CD14-positive monocyte (primary cell): ENCODE measurements around the gene SPEM2. TPM values are rescaled to one million over a fixed set of nuclear protein-coding genes. Genes with fewer than 3 reads are reported as not detected.

Experiments used
- DNase-seq, 3 donors: peaks; one replicate each; pipeline ENCODE4 v3.0.0-alpha.2; 2011 to 2022
- H2AFZ ChIP-seq: 2 replicates; pipeline ENCODE4 v1.6.0; 2012; ENCODE audit warnings: mild to moderate bottlenecking, low read depth, low read length, inconsistent platforms; ENCODE audit not compliant: insufficient read depth, poor library complexity, severe bottlenecking
- H3K27ac ChIP-seq, 2 donors: 1 replicate in 1 of 2; 2 replicates in 1 of 2; pipeline ENCODE4 v1.5.1; 2012 to 2013; ENCODE audit warnings: low read length in 2 of 2, control low read depth in 1 of 2, inconsistent platforms in 1 of 2, low read depth in 1 of 2, mild to moderate bottlenecking in 1 of 2
- H3K27me3 ChIP-seq, 2 donors: one replicate each; pipeline versions ENCODE4 v1.6.0 to v1.6.1; 2011 to 2013; ENCODE audit warnings: low read length in 2 of 2; ENCODE audit not compliant: control insufficient read depth in 2 of 2, insufficient read depth in 2 of 2
- H3K36me3 ChIP-seq, 2 donors: replicated peaks in 1 of 2; 1 replicate in 1 of 2; 2 replicates in 1 of 2; pipeline versions ENCODE4 v1.5.1 to v1.6.1; 2012 to 2013; ENCODE audit warnings: low read length in 2 of 2, control low read depth in 1 of 2, inconsistent platforms in 1 of 2, mild to moderate bottlenecking in 1 of 2; ENCODE audit not compliant: insufficient read depth in 2 of 2, control insufficient read depth in 1 of 2
- H3K4me1 ChIP-seq, 2 donors: 1 replicate in 1 of 2; 2 replicates in 1 of 2; pipeline versions ENCODE4 v1.5.1 to v1.6.1; 2012 to 2013; ENCODE audit warnings: low read length in 2 of 2, control low read depth in 1 of 2, inconsistent platforms in 1 of 2, mild to moderate bottlenecking in 1 of 2, moderate library complexity in 1 of 2; ENCODE audit not compliant: insufficient read depth in 2 of 2, control insufficient read depth in 1 of 2
- H3K4me2 ChIP-seq: replicated peaks from 2 replicates; pipeline ENCODE3; 2012; ENCODE audit warnings: low read length, moderate library complexity, mild to moderate bottlenecking; ENCODE audit not compliant: poor library complexity, severe bottlenecking; ENCODE audit errors: extremely low read depth
- H3K4me3 ChIP-seq, 3 experiments: fragments of 200-600 bp in 1 of 3; sonication (generic) in 1 of 3; replicated peaks in 1 of 3; 1 replicate in 2 of 3; 2 replicates in 1 of 3; pipeline ENCODE4 v1.5.1; 2011 to 2013; ENCODE audit warnings: low read length in 3 of 3, mild to moderate bottlenecking in 3 of 3, control low read depth in 2 of 3, low read depth in 2 of 3, inconsistent platforms in 1 of 3, moderate library complexity in 1 of 3
- H3K79me2 ChIP-seq: 2 replicates; pipeline ENCODE4 v1.6.0; 2012; ENCODE audit warnings: mild to moderate bottlenecking, control low read depth, inconsistent platforms, low read length, moderate library complexity; ENCODE audit not compliant: insufficient read depth
- H3K9ac ChIP-seq: 2 replicates; pipeline ENCODE4 v1.6.0; 2017; ENCODE audit warnings: low read length, mild to moderate bottlenecking; ENCODE audit not compliant: insufficient read depth, poor library complexity, severe bottlenecking
- H3K9me3 ChIP-seq, 2 donors: replicated peaks in 1 of 2; 1 replicate in 1 of 2; 2 replicates in 1 of 2; pipeline versions ENCODE4 v1.5.1 to v1.6.1; 2012 to 2013; ENCODE audit warnings: low read length in 2 of 2, control low read depth in 1 of 2; ENCODE audit not compliant: control insufficient read depth in 1 of 2, insufficient read depth in 1 of 2
- H4K20me1 ChIP-seq: 2 replicates; pipeline ENCODE4 v1.6.0; 2012; ENCODE audit warnings: mild to moderate bottlenecking, low read length, control low read depth, moderate library complexity; ENCODE audit not compliant: insufficient read depth
- H3K27ac Mint-ChIP-seq, 7 donors: one replicate each; pipeline ENCODE4 v1.8.0; 2020; ENCODE audit warnings: mild to moderate bottlenecking in 7 of 7, mixed read lengths in 7 of 7, moderate library complexity in 6 of 7, inconsistent platforms in 2 of 7
- H3K27me3 Mint-ChIP-seq, 3 donors: one replicate each; pipeline ENCODE4 v1.8.0; 2021 to 2022; ENCODE audit warnings: low read depth in 3 of 3, mild to moderate bottlenecking in 3 of 3, mixed read lengths in 3 of 3, moderate library complexity in 3 of 3, inconsistent platforms in 1 of 3
- H3K36me3 Mint-ChIP-seq, 2 donors: one replicate each; pipeline ENCODE4 v1.8.0; 2020; ENCODE audit warnings: mixed read lengths in 2 of 2, inconsistent platforms in 1 of 2, mild to moderate bottlenecking in 1 of 2
- H3K4me1 Mint-ChIP-seq: one replicate; pipeline ENCODE4 v1.8.0; 2020; ENCODE audit warnings: mild to moderate bottlenecking, mixed read lengths
- H3K4me3 Mint-ChIP-seq, 2 donors: one replicate each; pipeline ENCODE4 v1.8.0; 2020; ENCODE audit warnings: mild to moderate bottlenecking in 2 of 2, mixed read lengths in 2 of 2, moderate library complexity in 1 of 2
- H3K9me3 Mint-ChIP-seq, 7 donors: one replicate each; pipeline ENCODE4 v1.8.0; 2020 to 2022; ENCODE audit warnings: mixed read lengths in 7 of 7, mild to moderate bottlenecking in 6 of 7, moderate library complexity in 6 of 7, inconsistent platforms in 2 of 7
- WGBS: methylation state at CpG from one replicate; pipeline ENCODE4 v1.1.5; 2013; ENCODE audit warnings: missing lambda C conversion rate; ENCODE audit not compliant: insufficient coverage; 5-methylcytosine and 5-hydroxymethylcytosine counted together
- intact Hi-C, 2 donors: fragments of 100-400 bp; cut with micrococcal nuclease; formaldehyde crosslinking; loops; one replicate each; pipeline versions ENCODE4 v1.15.0 to v1.15.1; 2023
- polyA plus RNA-seq, 3 donors: library from polyadenylated mRNA; depleted of rRNA in 1 of 3; unstranded in 2 of 3; stranded (reverse) in 1 of 3; fragments of 300-500 nt in 2 of 3; fragments of >200 nt in 1 of 3; fragmentation: Illumina TruSeq in 2 of 3; gene quantifications; 1 replicate in 2 of 3; 2 replicates in 1 of 3; pipeline ENCODE4 v1.2.3, GENCODE V29; 2012 to 2021
- TF ChIP-seq, protein P1 (sequence below): fragments of 200-600 bp; IDR thresholded peaks from one replicate; pipeline ENCODE4 v1.8.0; 2022; ENCODE audit warnings: antibody characterized with exemption, mild to moderate bottlenecking

Gene SPEM2
- polyA plus RNA-seq, 3 donors, result not detected

DNA sequence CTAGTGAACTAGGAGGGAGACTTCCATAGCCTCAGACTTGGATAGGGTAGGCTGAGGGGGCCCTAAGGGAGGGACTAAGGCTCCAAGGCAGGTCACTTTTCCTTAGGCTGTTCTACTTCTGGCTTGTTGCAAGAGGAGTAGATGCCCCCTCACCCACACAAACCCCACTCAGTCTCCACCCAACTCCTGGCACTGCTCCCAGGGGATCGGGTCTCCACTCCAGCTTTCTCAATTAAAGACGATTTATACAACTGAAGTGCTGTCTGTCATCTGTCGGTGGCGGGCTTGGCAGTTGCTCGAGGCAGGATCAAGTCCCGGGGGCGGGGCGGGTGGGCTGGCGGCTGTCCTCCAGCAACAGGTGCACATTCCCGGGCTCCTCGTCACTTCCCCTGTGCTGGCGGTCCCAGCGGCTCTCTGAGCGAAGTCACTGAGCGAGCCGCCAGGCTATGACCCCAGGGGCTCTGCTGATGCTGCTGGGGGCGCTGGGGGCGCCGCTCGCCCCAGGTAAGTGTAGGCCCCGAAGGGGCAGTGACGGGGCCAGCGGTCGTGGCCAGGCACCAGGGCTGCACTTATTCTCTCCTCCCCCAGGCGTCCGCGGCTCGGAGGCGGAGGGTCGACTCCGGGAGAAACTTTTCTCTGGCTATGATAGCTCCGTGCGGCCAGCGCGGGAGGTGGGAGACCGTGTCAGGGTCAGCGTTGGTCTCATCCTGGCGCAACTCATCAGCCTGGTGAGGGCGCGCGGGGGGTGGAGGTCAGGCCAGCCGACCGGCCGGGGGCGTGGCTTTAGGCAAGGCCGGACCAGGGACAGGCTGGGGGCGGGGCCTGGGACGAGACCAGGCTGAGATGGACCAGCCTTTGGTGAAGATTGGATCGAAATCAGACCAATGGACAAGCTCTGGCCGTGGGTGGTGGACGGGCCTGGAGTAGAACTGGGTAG is 19.5 kb downstream of the SPEM2 start, which contains the start of gene CHRNB1:
Gene CHRNB1, plus strand, starts transcription at position 380 of the 937 bp plus-strand sequence. Its CDS starts 67 bp downstream, at position 447.
- Histone ChIP-seq H3K27me3 (peaks cover 43 to 86% of the 10 kb centered on the region in 2 donors), H3K36me3 (no peaks in the 10 kb centered on the region), H3K4me3 (peak within 1 kb of the TSS; percentile 9 to 72 (median 44)), H3K27ac (no peak within 1 kb of the TSS), H3K9me3 (peaks cover 0 to 15% of the 10 kb centered on the region in 2 donors), H3K4me2 (peak within 1 kb of the TSS; percentile 80), H2AFZ (peak within 1 kb of the TSS; percentile 76), H3K9ac (no peak within 1 kb of the TSS), H4K20me1 (no peaks in the 10 kb centered on the region), H3K79me2 (no peaks in the 10 kb centered on the region), H3K4me1 (peaks cover 25 to 27% of the 10 kb centered on the region in 2 donors)
- Mint-ChIP-seq H3K27ac (peak within 1 kb of the TSS in 3 of 7 donors; percentile 30 to 66 (median 58)), H3K4me1 (peaks cover 30% of the 10 kb centered on the region), H3K27me3 (peaks cover 80 to 94% (median 92%) of the 10 kb centered on the region in 3 donors), H3K4me3 (peak within 1 kb of the TSS; percentile 78 to 94), H3K36me3 (peaks cover 10 to 13% of the 10 kb centered on the region in 2 donors), H3K9me3 (peaks cover 0 to 20% (median 10%) of the 10 kb centered on the region in 7 donors)
- peak; percentile 66 to 72 (median 68) for DNase-seq
- TF ChIP-seq, protein P1, sequence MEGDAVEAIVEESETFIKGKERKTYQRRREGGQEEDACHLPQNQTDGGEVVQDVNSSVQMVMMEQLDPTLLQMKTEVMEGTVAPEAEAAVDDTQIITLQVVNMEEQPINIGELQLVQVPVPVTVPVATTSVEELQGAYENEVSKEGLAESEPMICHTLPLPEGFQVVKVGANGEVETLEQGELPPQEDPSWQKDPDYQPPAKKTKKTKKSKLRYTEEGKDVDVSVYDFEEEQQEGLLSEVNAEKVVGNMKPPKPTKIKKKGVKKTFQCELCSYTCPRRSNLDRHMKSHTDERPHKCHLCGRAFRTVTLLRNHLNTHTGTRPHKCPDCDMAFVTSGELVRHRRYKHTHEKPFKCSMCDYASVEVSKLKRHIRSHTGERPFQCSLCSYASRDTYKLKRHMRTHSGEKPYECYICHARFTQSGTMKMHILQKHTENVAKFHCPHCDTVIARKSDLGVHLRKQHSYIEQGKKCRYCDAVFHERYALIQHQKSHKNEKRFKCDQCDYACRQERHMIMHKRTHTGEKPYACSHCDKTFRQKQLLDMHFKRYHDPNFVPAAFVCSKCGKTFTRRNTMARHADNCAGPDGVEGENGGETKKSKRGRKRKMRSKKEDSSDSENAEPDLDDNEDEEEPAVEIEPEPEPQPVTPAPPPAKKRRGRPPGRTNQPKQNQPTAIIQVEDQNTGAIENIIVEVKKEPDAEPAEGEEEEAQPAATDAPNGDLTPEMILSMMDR, result no peak
- intact Hi-C loops, result no loop called here
- WGBS, result 2% methylated on average over 50 of the region's 51 CpGs

- H3K4me1 ChIP-seq, result peaks cover 19 to 21% of the 10 kb centered on the region in 2 donors
- Mint-ChIP-seq H3K9me3 (peaks cover 0 to 15% (median 5%) of the 10 kb centered on the region in 7 donors), H3K27me3 (peaks cover 74 to 89% (median 85%) of the 10 kb centered on the region in 3 donors), H3K36me3 (peaks cover 10 to 13% of the 10 kb centered on the region in 2 donors), H3K4me1 (peaks cover 23% of the 10 kb centered on the region), H3K27ac (peak overlapping the region in 2 of 7 donors; percentile 30 to 66), H3K4me3 (peak overlapping the region; percentile 78 to 94)
- no peaks in the 10 kb centered on the region for H4K20me1 ChIP-seq
- DNase-seq, result no peak
- peak overlapping the region; percentile 80 for H3K4me2 ChIP-seq
- H3K27me3 ChIP-seq, result peaks cover 37 to 79% of the 10 kb centered on the region in 2 donors
- no peak overlapping the region for H3K9ac ChIP-seq
- H3K9me3 ChIP-seq, result peaks cover 0 to 9% of the 10 kb centered on the region in 2 donors
- no peaks in the 10 kb centered on the region for H3K79me2 ChIP-seq
- H3K36me3 ChIP-seq, result no peaks in the 10 kb centered on the region
- 5% methylated on average over 10 of the region's 16 CpGs for WGBS
- TF ChIP-seq, protein P1, result no peak
- intact Hi-C loops, result no loop called here
- H3K4me3 ChIP-seq, result peak overlapping the region; percentile 9 to 72 (median 44)
- peak overlapping the region; percentile 76 for H2AFZ ChIP-seq
- H3K27ac ChIP-seq, result no peak overlapping the region
Observed at GRCh38 chr17:7445619-7445968, 20.2 kb downstream of the SPEM2 start.
